NCI-H510A (cell line): ENCODE data around the gene RPL22.

ENCODE experiments used
- DNase-seq: peaks from one replicate; lab custom pipeline; 2025; lab: John Stamatoyannopoulos, UW

The RPL22 gene

DNA sequence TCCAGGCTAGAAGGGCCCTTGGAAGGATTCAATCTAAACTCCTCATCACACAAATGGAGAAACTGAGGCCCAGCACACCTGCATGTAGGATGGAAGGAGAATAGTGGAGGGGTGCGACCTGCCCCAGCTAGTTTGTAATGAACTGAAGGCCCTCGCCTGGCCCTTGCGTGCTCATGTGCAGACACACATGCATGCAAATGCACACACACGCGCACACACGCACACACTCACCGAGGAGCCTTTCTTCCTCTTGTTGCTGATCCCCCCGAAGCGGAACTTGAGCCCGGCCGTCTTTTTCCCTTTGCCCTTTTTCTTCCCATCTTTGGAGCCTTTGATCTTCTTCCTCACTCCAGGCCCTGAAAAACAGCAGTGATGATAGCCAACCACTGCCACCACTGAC, 47.2 kb downstream of the RPL22 start:
- DNase-seq = no peak

DNA sequence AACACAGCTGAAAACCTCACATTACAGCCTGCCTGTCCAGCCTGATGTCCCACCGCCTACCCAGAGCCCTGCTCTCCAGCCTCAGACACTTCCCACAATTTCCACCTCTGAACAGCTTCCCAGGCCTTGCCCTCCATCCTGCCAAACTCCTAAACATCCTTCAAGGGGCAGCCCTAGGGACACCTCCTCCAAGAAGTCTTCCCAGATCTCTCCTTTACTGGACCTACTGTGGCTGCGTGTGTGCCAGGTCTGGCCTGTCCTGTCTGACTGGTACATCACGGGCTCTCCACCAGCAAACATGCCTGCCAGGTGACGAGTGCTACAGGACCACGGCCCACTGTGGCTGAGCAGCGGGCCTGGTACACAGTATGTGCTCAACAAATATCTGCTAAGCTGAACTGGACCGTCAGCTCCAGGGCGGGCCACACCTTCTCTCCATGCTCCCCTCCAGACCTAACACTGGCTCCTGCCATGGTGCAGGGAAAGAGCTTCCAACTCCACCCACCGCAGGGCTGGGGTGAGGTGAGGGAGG, 48.0 kb downstream of the RPL22 start:
- no peak for DNase-seq

DNA sequence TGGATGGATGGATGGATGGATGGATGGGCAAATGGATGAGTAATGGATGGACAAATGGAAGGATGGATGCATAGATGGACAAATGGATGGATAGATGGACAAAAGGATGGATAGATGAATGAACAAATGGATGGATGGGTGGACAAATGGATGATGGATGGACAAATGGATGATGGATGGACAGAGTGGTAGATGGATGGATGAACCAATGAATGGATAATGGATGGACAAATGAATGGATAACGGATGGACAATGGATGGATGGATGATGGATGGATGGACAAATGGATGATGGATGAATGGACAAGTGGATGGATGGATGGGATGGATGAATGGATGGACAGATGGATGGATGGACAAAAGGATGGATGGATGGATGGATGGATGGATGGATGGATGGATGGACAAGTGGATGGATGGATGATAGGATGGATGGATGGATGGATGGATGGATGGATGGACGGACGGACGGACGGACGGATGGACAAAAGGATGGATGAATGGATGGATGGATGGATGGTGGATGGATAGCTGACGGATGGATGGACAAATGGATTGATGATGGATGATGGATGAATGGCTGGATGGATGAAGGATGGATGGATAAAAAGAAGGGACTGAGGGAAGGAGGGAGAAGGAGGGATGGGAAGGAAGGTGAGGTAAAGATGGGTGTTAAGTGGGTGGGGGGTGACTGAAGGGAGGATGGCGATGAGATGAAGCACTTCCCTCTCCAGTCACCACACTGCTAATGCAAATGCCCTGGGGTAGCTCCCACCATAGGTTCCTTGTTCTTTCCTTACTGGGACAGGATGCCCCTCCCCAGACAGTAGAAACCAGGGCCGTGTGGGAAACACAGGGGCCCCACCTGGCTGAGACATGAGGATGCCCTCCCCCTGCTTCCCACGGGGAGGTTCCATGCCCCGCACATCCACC, 49.1 kb downstream of the RPL22 start:
- no peak for DNase-seq

DNA sequence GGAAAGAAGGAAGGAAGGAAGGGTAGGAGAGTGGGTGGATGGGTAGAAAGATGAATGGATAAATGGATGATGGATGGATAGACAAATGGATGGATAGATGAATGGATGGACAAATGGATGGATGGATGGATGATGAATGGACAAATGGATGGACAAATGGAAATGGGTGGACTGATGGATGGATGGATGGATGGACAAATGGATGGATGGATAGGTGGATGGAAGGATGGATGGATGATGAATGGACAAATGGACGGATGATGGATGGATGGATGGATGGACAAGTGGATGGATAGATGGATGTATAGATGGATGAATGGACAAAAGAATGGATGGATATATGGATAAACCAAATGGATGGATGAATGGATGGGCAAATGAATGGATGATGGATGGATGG, 49.8 kb downstream of the RPL22 start:
- no peak for DNase-seq

DNA sequence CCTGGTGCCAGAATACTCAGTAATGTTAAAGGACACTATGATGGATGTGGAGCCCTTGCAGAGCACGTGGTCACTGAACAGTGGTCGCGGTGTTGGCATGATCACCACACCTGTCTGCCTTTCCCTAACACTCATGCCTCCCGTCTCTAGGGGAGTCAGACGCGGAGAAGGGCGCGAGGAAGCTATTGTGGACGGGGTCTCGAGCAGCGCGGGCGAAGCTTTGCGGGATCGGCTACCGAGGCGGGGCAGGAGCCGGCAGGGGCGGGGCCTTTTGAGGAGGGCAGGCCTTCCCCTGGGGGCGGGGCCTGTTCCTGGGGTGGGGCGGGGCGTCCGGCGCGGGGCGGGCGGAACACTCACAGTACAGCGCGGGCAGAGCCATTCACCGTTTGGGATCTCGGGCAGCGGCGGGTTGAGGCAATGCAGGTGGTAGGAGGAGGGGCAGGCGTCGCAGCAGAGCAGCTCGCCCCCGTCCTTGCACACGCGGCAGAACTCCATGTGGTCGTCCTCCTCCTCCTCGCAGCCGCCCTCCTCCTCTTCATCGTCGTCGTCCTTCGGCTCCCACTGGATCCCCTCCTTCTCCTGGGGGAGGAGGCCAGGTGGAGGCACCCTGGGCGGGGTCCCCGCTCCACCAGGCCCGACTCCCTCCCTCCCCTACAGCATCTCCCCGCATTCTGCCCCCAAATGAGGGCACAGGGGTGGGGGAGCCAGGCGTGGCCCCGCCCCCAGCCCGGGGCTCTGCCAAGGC, 50.7 kb downstream of the RPL22 start:
- no peak for DNase-seq

DNA sequence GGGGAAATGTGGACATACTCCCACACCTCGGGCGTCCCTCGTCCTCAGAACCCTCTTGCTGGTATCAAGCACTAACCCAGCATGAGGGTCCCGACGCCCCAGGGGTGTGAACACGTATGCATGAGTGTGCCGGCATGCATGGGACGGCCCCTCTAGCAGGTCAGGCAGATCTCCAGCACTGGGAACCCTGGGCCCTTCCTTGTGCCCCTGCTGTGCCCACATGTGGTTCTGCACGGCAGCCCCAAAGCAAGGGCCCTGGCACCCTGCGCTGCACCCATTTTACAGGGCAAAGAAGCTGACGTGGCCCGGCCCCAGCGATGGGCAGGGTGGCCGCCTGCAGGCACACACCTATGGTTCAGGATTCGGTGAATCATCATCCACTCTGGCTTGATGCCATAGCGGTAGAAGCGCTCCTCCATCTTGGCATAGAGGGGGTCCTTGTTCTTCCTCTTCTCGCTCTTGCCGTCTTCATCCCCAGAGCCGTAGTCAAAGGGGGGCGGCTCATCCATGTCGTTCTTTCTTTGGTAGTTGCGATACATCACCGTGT, 53.5 kb downstream of the RPL22 start:
- DNase-seq = no peak

DNA sequence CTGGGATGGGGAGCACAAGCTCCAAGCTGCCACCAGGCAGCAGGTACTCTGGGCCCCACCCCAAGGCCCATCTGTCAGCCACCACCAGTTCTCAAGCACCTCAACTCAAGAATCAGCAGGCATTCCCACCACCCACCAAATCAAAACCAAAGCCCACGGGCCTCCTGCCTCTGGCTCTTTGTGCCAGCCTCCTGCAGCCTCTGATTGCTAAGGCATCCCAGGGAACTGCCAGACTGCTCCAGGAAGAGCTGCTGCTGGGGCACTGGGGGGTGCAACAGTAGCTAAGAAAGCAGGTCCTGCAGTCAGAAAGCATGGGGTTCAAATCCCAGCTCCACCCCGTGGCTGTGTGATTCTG, 54.0 kb downstream of the RPL22 start:
- DNase-seq = no peak

DNA sequence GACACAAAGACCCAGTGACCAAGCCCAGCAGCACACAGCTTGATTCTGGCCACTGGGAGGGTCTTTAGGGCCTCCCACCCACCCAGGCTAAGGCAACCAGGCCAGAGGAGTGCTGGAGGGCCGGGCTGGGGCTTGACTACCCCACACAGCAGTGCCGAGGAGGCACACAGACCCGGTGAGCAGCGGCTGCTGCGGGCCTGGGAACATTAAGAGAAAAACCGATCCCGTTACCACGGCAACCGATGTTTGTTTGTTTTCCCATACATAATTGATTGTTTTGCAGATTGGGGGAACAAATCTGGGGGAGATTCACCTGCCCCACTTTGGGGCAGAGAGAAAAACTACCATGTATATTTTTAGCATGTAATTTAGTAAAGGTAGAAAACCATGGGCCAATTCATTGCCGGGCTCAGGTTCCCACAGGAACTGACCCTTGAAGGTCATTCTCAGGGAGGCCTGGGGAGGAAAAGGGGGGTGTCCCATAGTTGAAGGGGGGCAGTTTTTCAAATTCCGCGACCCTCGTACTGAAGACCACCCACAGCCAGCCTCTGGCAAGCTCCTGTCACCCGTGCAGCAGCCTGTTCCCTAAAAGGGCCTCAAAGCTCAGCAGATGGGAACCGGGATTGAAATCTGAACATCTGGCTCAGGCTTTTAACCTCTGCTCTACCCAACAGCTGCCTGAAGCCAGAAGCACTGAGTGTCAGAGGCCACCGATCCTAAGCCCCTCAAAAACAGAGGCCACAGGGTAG, 54.6 kb downstream of the RPL22 start:
- no peak for DNase-seq

DNA sequence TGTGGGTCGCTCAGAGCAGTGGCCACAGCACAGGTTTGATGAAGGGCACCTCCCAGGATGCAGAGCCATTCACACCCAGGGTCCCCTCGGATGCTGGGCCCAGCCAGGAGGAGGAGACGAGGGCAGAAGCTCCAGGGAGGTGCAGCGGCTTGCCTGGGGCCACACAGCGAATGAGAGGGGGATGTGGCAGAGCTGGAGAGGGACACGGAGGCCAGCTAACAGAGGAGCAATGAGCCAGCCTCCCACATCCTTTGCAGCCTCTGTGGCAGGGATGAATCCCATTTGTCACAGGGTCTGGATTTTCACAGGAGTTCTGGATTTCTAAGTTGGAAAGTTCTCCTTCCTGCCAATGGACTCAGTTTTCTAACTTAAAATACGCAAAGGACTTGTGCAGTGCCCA, 55.2 kb downstream of the RPL22 start:
- no peak for DNase-seq

DNA sequence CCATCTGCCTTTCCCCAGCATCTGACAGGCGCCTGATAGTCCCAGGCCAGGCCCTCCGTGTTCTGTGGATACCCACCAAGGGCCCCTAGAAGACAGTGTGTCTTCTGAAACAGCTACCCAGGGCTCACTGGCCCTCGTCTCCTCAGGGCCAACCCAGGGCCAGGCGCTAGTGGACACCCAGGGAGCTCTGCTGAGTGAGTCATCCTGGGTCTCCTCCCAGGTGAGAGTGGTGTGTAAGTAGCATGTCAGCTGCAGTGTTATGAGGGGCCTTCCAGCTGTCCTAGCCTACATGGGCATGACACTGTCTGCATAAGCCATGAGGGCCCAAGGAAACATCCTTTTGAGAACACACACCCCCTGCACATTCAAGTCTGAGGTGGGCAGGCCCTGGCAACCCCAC, 56.0 kb downstream of the RPL22 start:
- no peak for DNase-seq

DNA sequence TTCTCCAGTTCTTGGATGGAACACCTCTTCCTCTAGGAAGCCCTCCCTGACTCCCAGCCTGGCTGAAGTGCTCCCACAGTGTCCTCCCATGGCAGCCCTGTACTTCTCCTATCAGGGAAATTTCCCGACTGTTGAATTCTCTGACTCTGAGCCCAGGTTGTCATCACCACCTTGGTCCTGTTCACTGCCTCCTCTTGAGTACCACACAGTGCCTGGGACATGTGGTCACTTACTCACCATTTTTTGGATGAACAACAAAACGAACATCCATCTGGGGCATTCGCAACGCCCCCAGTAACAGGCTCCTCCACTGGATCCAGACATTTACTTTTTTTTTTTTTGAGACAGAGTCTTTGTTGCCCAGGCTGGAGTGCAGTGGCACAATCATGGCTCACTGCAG, 56.7 kb downstream of the RPL22 start:
- DNase-seq = no peak

DNA sequence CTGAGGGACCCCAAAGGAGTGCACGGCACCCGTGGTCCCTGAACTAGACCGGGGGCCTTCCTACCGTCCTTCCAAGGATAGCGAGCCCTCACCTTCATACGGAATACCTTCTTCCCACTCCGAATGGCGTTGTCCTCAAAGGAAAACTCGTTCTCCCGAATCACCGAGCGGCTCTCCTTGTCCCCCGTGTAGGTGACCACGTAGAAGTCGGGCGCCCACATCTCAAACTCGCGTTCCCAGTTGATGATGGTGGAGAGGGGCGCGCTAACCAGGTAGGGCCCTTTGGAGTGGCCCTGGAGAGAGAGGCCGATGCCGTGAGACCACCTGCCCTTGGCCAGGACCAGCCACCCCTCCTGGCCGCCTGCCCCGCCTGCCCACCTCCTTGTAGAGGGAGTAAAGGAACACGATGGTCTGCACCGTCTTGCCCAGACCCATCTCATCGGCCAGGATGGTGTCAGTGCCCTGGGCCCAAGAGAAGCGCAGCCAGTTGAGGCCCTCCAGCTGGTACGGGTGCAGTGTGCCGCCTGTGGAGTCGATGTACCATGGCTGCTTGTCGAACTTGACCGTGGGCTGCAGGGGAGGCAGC, 57.3 kb downstream of the RPL22 start:
- DNase-seq = no peak

DNA sequence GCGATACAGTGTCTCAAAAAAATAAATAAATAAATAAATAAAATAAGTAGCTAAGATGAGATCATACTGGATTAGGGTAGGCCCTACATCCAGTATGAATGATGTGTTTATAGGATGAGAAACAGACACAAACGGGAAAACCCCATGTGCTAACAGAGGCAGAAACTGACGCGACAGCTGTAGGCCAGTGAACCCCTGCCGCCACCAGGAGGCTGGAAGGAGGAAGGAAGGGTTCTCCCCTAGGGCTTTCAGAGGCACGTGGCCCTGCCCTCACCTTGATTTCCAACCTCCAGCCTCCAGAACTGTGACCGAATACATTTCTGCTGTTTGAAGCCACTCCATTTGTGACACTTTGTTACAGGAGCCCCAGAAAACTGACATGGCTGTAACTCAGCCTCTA, 57.8 kb downstream of the RPL22 start:
- no peak for DNase-seq

DNA sequence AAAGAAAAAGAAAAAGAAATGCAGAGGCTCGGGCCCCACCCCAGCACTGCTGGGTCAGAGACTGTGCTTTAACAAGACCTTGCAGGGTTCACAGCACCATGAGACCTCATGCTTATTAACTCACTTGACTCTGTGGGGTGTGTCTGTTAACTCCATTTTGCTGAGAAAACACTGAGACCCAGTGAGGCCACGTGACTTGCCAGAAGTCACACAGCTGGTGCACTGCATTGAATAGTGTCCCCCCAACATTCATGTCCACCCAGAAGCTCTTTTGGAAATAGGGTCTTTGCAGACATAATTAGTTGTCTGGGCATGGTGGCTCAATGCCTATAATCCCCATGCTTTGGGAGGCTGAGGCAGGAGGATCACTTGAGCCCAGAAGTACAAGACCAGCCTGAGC, 59.0 kb downstream of the RPL22 start:
- no peak for DNase-seq

DNA sequence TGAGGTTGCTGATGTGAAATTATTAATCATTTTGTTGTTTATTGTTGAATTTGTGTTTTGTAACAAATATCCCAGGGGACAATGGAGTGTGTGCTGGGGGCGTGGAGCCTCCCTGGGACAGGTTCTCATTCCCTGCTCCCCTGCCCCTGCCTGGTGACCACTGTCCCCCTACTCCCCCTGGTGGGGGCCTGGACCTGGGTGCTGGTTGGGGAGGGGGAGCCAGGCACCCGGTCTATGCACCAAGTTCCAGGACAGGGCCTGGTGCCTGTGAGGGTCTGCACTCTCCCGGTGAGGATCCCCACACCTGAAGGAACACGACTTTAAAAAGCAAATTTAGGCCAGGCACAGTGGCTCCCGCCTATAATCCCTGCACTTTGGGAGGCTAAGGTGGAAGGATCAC, 61.6 kb downstream of the RPL22 start:
- no peak for DNase-seq

DNA sequence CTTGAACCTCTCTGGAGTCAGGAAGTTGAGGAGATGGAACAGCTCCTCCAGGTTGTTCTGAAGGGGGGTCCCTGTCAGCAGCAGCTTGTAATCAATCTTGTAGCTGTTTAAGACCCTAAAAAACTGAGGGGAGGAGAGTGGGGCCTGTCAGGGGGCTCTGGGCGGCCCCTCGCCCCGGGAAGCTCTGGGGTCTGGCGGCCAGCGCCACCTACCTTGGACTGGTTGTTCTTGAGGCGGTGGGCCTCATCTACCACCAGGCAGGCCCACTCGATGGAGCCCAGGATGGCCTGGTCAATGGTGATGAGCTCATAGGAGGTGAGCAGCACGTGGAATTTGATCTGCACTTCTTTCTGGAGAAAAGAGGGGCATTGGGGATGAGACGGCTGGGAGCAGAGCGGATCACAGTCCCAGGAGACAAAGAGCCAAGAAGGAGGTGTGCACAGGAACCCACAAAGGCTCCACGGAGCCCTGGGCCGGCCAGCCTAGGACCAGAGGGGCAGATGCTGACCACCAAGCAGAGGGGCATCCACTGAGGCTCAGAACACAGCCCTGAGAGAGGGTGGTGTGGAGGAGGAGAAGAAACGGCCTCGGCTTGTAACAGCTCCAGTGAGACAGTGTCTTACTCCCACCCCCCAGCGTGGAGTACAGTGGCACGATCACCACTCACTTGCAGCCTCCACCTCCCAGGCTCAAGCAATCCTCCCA, 62.7 kb downstream of the RPL22 start:
- no peak for DNase-seq
